ENCODE measurements around the gene OR10H4.

DNA sequence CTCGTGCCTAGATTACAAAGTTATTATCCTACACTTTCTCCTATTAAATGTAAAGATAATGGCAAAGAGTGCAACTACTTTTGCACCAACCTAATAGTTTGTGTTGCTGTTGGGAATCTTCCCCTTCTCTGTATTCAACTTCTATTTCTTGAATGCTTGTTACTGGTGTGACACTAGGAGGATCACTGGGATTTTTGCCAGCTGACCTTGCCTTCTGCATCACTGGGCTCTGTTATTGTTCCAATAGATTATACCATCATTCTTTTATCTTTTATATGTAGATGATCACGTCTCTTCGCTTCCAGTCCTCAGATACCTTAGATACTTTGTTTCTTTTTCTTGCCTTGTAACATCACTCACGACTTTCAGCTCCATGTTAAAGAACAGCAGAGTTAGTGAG, 3.5 kb upstream of the OR10H4 start:
- TF ChIP-seq, protein P1, sequence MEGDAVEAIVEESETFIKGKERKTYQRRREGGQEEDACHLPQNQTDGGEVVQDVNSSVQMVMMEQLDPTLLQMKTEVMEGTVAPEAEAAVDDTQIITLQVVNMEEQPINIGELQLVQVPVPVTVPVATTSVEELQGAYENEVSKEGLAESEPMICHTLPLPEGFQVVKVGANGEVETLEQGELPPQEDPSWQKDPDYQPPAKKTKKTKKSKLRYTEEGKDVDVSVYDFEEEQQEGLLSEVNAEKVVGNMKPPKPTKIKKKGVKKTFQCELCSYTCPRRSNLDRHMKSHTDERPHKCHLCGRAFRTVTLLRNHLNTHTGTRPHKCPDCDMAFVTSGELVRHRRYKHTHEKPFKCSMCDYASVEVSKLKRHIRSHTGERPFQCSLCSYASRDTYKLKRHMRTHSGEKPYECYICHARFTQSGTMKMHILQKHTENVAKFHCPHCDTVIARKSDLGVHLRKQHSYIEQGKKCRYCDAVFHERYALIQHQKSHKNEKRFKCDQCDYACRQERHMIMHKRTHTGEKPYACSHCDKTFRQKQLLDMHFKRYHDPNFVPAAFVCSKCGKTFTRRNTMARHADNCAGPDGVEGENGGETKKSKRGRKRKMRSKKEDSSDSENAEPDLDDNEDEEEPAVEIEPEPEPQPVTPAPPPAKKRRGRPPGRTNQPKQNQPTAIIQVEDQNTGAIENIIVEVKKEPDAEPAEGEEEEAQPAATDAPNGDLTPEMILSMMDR (conservative IDR thresholded peaks at IDR 0.05) = no peak
- no peak for TF ChIP-seq ZFX (IDR thresholded peaks at IDR 0.05)

Measured in C4-2B (cell line).